Astrocyte of the cerebellum (primary cell): Measurements from ENCODE around the gene SPATA6.
"Not testable (repeated sequence)": the region's sequence is repeated elsewhere in the genome, so short reads cannot be mapped to it uniquely, and the experiment has no call there.

Source experiments
- DNase-seq: peaks from one replicate; pipeline ENCODE4 v3.0.0-alpha.2; 2011; ENCODE audit warnings: low read depth
- H3K4me3 ChIP-seq: 2 replicates; pipeline ENCODE4 v1.5.1; 2011; ENCODE audit warnings: mild to moderate bottlenecking, low read depth, low read length, moderate library complexity
- in situ Hi-C: cut with HindIII; loops from 2 replicates; pipeline ENCODE4 v1.10.0; 2017; ENCODE audit warnings: low sequenced_read_pairs
- TF ChIP-seq, protein P1 (sequence below): IDR thresholded peaks from 2 replicates; pipeline ENCODE4 v1.5.1; 2012; ENCODE audit warnings: low read length, low read depth, moderate library complexity, mild to moderate bottlenecking; ENCODE audit errors: missing control alignments

Gene SPATA6

DNA sequence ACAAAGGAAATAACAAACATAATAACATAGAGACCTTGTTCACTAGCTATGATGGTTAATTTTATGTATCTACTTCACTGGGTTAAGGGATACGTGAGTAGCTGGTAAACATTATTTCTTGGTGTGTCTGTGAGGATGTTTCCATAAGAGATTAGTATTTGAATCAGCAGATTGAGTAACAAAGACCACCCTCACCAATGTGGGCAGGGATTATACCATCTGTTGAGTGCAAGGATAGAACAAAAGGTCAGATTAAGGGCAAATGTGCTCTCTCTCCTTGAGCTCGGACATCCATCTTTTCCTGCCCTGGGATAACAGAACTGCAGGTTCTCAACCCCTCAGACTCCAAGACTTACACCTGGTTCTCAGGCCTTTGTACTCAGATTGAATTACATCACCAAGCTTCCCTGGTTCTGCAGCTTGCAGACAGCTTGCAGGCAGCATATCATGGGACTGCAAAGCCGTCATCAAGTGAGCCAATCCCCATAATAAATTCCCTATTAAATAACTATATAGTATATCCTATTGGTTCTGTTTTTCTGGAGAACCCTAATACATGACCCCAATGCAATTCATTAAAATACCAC lies 9.2 kb downstream of the SPATA6 start:
- H3K4me3 ChIP-seq: no peak overlapping the region
- TF ChIP-seq, protein P1, sequence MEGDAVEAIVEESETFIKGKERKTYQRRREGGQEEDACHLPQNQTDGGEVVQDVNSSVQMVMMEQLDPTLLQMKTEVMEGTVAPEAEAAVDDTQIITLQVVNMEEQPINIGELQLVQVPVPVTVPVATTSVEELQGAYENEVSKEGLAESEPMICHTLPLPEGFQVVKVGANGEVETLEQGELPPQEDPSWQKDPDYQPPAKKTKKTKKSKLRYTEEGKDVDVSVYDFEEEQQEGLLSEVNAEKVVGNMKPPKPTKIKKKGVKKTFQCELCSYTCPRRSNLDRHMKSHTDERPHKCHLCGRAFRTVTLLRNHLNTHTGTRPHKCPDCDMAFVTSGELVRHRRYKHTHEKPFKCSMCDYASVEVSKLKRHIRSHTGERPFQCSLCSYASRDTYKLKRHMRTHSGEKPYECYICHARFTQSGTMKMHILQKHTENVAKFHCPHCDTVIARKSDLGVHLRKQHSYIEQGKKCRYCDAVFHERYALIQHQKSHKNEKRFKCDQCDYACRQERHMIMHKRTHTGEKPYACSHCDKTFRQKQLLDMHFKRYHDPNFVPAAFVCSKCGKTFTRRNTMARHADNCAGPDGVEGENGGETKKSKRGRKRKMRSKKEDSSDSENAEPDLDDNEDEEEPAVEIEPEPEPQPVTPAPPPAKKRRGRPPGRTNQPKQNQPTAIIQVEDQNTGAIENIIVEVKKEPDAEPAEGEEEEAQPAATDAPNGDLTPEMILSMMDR: no peak
- no peak for DNase-seq
- in situ Hi-C loops: no loop called here

DNA sequence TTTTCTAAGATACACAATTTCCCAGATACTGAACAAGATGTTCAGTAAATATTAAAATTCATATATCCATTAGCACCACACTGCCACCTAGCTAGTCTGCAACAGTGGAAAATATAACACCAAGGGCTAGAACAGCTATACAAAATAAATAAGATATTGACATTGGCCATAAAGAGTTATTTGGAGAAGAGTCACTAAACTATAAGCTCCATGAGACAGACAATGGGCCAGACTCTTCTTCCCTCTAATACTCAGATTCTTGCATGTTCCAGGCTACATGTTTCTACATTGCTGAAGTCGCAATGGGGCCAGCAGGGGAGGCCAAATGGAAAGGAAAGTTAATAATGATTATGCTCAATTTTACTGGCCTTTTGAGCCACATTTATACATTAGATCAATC lies 21.5 kb downstream of the SPATA6 start:
- in situ Hi-C loops: no loop called here
- TF ChIP-seq, protein P1: peak; percentile 41
- DNase-seq: no peak
- no peak overlapping the region for H3K4me3 ChIP-seq

DNA sequence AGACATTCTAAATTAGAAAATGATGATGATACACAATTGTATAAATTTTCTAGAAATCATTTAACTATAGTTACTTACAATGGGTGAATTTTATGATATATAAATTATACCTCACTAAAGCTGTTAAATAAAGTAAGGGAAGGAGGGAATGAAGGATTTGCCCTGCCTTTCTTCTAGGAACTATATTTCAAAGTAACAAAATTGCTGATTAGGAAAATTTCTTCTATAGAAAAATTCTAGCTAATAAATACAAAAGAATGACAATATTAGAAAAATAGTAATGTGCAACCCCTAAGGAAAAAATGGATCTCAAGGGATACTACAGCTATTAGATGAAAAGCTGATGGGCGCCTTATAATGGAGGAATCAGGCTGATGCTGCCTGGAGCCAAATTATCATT lies 23.1 kb downstream of the SPATA6 start:
- DNase-seq: no peak
- H3K4me3 ChIP-seq: no peak overlapping the region
- TF ChIP-seq, protein P1: no peak
- in situ Hi-C loops: no loop called here

DNA sequence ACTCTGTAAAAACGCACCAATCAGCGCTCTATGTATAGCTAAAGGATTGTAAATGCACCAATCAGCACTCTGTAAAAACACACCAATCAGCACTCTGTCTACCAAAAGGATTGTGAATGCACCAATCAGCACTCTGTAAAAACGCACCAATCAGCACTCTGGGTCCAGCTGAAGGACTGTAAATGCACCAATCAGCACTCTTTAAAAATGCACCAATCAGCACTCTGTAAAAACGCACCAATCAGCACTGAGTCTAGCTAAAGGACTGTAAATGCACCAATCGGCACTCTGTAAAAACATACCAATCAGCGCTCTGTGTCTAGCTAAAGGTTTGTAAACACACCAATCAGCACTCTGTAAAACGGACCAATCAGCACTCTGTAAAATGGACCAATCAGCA lies 27.8 kb downstream of the SPATA6 start:
- in situ Hi-C loops, H3K4me3 ChIP-seq, DNase-seq: not testable (repeated sequence)

DNA sequence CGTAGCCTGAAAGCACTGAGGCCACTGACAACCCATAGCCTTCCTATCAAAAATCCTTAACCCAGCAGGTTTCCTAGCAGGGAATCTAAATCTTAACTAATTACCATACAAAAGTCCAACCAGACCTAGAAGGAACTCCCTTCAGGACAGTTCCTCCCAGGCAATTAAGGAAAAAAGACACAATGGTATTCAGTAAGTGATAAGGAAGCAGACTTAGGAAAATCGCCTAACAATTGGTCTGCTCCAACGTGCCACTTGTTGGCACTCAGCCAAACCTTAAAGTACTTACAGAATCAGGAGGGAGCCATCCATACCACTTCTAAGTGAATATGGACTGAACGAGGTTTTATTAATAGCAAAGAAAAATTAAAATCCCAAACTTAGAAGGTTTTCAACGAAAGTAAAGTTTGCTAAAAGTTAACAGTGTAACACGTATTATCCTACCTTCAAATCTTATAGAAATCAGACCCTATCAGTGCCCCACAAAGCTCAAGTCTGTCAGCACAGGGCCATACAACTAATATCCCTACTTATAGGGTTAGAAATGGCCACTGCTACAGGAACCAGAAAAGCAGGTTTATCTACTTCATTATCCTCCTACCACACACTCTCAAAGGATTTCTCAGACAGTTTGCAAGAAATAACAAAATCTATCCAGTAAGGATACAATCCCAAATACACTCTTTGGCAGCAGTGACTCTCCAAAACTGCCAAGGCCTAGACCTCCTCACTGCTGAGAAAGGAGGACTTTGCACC lies 29.0 kb downstream of the SPATA6 start:
- DNase-seq: no peak
- in situ Hi-C loops: no loop called here
- TF ChIP-seq, protein P1: no peak
- no peak overlapping the region for H3K4me3 ChIP-seq

DNA sequence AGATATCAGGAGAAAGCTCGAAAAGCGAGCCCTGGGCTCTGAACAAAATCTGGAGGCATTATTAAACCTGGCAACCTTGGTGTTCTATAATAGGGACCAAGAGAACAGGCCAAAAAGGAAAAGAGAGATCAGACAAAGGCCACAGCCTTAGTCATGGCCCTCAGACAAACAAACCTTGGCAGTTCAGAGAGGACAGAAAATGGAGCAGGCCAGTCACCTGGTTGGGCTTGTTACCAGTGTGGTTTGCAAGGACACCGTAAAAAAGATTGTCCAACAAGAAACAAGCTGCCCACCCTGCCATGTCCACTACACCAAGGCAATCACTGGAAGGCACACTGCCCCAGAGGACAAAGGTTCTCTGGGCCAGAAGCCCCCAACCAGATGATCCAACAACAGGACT lies 31.2 kb downstream of the SPATA6 start:
- DNase-seq, in situ Hi-C loops, H3K4me3 ChIP-seq: not testable (repeated sequence)

DNA sequence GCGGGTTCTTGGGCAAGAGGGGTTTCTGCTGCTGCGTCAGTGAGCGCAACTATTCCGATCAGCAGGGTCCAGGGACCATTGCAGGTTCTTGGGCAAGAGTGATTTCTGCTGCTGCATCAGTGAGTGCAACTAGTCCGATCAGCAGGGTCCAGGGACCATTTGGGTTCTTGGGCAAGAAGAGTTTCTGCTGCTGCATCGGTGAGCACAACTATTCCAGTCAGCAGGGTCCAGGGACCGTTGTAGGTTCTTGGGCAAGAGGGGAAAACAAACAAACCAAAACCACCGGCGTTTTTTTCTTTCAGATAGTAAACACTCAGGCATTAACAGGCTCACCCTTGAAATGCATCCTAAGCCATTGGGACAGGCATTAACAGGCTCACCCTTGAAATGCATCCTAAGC lies 32.6 kb downstream of the SPATA6 start:
- DNase-seq: no peak
- no peak overlapping the region for H3K4me3 ChIP-seq
- TF ChIP-seq, protein P1: no peak
- in situ Hi-C loops: no loop called here

DNA sequence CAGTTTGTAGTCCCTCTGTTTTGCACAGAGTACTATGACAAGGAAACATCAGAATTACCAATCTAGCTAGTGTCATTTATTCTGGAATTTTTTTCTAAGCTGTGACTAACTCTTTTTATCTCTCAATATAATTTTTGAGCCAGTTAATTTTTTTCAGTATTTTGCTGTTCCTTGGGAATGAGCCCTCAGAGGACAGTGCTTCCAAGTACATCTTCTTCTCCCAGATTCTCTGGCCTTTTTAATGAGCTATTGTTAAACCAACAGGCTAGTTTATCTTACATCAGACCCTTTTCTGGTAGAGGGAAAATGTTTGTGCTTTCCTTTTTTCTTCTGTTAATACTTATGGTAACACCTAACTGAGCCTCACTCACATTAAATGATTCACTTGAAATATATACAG lies 34.6 kb downstream of the SPATA6 start:
- H3K4me3 ChIP-seq, in situ Hi-C loops, DNase-seq: not testable (repeated sequence)

DNA sequence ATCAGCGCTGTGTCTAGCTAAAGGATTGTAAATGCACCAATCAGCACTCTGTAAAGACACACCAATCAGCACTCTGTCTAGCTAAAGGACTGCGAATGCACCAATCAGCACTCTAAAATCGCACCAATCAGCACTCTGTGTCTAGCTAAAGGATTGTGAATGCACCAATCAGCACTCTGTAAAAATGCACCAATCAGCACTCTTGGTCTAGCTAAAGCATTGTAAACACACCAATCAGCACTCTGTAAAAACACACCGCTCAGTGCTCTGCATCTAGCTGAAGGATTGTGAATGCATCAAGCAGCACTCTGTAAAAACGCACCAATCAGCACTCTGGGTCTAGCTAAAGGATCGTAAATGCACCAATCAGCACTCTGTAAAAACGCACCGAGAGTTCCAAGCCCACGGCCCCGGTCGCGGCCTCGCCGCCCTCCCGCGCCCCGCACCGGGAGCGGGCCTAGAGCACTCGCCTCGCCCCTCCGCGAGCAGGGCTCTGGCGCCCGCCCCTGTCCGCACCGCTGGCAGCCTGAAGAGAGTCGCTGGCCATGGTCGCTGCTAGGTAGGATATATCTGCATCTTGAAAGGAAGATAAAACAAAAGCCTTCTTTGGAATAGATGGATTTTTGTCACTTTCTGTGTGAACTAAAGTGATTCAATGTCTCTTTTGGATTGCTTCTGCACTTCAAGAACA lies 36.5 kb downstream of the SPATA6 start:
- in situ Hi-C loops: not testable (repeated sequence)

More for the DNA sequence above, 36.5 kb downstream of the SPATA6 start:
- H3K4me3 ChIP-seq, DNase-seq: not testable (repeated sequence)
